GM18511 (cell line): ENCODE results near the gene GUCY1A2.

Experiments used
- ATAC-seq: cut with Tn5 transposase; IDR thresholded peaks from one replicate; pipeline ENCODE4 v1.9.1; 2021; ENCODE audit warnings: mild to moderate bottlenecking, moderate library complexity; ENCODE audit not compliant: unreplicated experiment

GUCY1A2 gene

GRCh38 chr11:106998916-106999188 is 19.4 kb downstream of the GUCY1A2 start:
- no peak for ATAC-seq

DNA sequence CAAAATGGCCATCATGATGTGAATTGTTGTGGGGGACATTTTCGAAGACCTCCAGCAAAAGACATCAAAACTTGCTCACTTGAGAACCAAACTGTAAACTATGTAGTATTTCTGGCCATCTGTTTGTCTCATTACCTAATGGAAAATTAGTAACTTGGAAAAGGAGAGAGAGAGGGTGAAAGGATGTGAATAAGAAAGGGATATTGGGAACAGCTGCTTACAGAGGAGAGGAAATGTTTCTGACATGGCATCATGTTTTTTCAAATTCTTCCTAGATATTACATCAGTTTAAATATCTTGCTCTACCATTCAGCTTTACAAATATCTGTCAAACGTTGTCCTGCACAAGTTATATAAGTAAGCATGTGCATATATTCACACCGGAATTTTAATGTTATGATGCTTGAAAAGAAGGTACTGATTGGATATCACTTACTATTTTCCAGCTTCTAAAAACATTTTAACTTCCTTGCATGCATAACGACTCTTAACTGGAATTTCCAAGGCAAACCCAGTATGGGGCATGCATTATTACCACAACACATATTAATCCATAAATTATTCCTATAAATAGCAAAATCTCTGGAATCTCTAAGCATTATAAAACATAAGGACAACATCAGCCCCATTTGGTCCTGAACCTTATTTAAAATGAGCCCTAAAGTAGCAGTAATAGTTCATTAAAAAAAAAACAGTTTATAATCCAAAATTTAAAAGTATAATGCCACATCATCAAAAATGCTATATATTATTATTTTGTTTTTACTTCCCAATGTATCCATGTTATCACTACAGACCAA is 20.0 kb downstream of the GUCY1A2 start:
- ATAC-seq, result no peak

GRCh38 chr11:106997227-106997626 is 21.0 kb downstream of the GUCY1A2 start:
- no peak for ATAC-seq

DNA sequence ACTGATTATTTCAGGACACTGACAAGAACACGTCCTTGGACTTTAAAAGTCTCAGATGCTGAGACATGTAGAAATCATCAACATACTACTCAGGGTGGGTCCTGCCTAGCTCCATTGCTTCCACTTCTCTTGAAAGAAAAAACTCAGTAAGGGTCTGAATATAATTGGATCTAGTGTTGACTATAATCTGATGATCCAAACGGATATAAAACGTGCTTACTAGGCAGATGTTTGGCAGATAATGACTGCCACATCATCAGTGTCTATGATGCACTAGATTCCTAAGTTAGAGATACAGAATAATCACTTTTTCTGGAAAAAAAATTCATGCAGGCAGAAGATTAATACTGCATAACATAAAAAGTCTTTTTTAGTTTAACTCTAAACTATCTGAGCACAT is 21.6 kb downstream of the GUCY1A2 start:
- no peak for ATAC-seq

DNA sequence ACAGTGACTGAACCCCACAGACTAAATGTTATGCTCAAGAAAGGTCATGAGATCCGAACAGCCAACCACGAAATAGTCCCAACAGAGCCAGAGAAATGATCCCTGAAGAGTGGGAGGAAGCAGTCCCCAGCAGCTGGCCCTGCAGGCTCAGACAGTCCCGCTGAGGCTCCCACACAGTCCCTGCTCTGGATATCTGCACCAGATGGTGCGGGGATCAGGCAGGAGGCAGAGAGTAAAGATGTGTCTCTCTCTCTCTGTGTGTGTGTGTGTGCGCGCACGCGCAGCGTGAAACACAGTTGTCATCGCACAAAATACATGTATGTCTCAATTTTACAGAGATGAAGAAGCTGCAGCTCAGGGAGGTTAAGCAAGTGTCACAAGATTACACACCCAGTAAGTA is 27.9 kb downstream of the GUCY1A2 start:
- ATAC-seq, result no peak

DNA sequence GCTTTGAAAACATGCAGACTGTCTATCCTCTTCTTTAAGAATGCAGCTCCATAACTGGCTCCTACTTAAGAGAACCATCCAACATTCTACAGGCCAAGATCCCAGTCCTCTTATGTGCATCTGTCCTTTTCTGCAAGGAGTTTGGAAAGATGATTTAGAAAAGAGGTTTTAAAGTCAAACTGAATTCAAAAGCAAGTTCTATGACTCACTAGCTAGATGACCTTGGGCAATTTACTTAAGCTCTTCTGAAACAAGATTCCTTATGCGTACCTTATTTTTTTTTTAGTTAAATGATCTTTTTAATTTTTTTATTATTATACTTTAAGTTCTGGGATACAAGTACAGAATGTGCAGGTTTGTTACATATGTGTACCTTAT is 29.2 kb downstream of the GUCY1A2 start:
- no peak for ATAC-seq

GRCh38 chr11:106988151-106989077 is 29.9 kb downstream of the GUCY1A2 start:
- ATAC-seq, result no peak

DNA sequence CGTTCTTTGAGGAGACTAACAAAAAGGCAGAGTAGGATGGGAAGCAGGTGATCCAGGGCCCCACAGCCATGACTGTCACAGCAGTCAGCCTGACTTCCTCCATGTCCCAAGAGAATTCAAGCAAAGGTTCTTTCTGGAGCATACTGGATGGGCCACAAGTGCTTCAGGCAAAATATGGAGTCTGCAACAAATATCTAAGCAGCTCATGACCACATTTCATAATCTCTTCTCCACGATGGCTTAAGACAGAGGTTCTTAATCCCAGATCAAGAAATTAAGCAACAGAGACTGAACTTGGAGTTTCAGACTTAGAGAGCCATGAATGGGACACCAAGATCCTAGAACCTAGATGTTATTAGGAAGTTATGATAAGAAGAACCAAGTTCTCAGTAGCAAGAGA is 31.6 kb downstream of the GUCY1A2 start:
- ATAC-seq, result no peak

DNA sequence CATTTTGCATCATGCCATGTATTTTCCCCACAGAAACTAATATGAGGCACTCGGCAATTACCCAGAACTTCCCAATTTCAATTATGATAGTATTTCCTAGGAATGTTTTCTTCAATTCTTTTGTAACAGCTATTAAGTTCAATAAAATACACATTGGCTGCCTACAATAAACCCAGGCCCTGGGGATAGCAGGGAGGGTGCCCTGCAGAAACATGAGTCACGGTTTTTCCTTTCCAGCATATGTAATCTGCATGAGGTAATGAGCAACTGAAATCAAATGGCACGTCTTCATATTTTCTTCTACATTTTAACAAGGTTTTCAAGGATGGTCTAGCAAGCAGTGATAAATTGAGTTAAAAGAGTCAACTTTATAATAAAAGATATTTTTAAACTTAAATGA is 32.0 kb downstream of the GUCY1A2 start:
- ATAC-seq, result no peak

GRCh38 chr11:106983991-106984390 is 34.3 kb downstream of the GUCY1A2 start:
- no peak for ATAC-seq

DNA sequence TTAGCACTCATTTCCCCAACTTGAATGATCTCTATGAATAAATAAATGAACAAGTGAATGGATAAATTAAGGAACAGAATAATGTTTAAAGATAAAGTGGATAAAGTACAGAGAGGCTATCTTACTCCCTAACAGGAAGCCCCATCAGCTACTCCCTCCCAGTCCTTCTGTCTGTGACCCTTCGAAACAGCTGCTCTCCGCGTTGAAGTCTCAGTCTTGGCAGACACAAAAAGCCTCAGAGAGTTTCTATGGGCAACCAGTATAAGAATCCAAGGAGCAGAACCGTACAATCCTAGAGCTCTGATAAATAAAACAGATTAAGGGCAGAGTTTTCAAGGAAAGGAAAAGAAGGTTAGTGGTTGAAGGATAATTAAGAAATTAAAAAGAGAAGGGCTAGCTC is 35.0 kb downstream of the GUCY1A2 start:
- ATAC-seq, result no peak

- ATAC-seq, result no peak
Measured at GRCh38 chr11:106974831-106975230, 43.4 kb downstream of the GUCY1A2 start.

GRCh38 chr11:106971864-106972263 is 46.4 kb downstream of the GUCY1A2 start:
- ATAC-seq, result no peak

DNA sequence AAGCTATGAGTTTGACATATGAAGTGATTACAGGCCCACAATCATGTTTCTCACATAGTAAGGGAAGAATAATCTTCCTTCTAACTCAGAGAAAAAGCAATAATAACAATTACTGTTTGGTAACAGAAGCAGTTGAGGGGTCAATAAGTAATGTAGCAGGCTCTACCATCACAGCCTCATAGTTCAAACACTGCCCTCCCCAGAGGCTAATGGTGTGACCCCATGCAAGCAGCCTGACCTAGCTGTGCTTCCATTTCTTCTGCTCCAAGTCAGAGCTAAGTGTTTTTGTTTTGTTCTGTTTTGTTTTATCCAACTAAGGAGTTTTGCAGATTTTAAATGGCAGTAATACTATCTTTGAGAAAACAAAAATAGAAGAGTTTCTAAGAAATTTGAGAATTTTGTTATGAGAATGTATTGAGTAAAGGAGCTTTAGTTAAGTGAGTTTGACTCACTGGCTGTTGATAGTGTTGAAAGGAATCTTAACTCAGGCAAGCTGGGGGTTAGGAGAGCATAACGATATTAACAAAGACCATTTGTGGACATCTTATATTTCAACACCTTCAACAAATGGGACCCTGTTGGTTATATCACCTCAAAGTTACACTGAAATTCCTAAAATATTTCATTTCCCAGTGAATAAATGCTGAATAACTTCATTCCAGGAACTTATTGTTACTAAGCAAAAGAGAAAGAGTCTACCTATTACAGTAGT is 48.5 kb downstream of the GUCY1A2 start:
- no peak for ATAC-seq

GRCh38 chr11:106962995-106963394 is 55.3 kb downstream of the GUCY1A2 start:
- ATAC-seq, result no peak

GRCh38 chr11:106961518-106961917 is 56.8 kb downstream of the GUCY1A2 start:
- no peak for ATAC-seq

DNA sequence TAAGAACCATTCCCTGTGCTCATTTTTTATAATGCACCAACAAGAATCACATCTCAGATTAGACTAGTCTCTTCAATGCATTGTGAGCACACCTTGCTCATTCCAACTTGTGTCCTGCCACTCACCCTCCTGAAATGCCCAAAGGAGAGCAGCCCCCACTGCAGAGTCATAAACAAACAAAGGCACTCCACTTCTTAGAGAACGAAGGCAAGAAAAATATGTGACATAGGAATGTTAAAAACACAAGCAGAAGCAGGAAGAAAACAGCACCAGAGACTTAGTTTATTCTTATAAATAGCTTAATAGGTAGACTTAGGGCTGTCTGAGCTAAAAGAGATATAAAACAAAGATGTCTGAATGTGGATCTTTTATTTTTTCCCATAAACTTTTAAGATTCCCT is 57.2 kb downstream of the GUCY1A2 start:
- ATAC-seq, result no peak

DNA sequence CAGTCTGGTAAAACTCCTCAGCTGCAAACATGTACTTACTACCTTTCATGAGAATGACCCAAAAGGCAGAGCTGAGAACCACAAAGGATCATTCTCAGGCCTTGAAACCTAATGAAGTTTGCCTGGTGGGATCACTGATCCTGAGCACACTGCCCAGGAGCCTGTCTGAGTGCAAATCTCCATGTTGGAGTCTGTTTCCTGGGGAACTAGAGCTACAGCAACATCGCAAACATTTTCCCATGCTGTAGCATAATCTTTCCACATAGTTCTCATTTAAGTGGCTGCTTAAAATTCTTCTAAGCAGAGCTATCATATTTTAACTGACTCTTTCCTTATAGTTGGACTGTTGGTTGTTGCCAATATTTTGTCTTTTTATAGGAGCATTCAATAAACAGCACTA is 58.5 kb downstream of the GUCY1A2 start:
- no peak for ATAC-seq

GRCh38 chr11:106959386-106959785 is 58.9 kb downstream of the GUCY1A2 start:
- no peak for ATAC-seq

DNA sequence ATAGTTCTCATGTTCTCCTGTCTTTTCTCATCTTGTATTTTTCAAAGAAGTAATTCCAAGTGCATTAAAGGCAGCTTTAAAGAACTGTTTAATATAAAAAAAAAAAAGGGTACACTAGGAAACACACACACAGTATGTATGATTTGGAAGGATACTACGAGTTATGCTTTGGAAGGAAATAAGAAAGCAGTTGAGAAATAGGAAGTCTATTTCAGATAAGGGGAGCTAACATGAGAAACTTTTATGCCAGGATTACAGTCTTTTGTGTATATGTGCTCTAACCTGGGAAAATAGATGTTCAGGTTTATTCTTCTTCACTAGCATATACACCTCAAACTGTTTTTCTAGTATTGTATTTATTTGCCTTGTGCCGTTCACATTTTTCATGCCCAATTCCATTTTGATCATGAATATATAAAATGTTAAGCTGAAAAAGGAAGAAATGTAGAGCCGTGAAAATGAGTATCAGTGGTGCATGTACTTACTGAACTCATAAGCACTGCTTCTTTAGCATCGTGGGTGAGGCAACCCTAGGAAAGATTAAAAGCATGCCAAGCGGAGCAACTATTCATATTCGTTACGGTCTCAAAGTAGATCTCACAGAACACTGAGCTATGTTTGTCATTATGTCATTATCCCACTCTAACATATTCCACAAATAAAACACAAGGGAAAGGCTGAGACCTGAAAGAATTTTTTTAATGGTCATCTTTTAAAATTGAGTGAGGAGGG is 59.6 kb downstream of the GUCY1A2 start:
- ATAC-seq, result no peak

GRCh38 chr11:106957030-106957482 is 61.2 kb downstream of the GUCY1A2 start:
- ATAC-seq, result no peak
